ENCODE measurements around the gene L3MBTL1.

DNA sequence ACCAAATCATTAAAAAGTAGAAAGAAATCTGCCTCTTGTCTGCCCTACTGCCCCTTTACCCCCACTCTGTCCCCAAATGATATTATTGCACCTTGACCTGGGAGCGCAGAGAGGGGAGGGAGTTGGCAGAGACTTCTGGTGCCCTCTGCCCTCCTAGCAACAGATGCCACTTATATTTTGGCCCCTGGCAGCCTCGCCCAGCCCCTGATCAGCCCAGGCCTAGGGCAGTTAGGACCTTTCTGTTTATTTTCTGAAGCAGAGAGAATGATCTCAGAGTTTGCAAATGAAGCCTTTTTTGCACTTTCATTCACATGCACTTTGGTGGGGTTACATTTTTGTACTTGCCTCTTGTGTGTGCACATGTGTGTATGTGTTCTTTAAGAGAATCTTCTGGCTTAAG is 43.0 kb downstream of the L3MBTL1 start:
- TF ChIP-seq, protein P1, sequence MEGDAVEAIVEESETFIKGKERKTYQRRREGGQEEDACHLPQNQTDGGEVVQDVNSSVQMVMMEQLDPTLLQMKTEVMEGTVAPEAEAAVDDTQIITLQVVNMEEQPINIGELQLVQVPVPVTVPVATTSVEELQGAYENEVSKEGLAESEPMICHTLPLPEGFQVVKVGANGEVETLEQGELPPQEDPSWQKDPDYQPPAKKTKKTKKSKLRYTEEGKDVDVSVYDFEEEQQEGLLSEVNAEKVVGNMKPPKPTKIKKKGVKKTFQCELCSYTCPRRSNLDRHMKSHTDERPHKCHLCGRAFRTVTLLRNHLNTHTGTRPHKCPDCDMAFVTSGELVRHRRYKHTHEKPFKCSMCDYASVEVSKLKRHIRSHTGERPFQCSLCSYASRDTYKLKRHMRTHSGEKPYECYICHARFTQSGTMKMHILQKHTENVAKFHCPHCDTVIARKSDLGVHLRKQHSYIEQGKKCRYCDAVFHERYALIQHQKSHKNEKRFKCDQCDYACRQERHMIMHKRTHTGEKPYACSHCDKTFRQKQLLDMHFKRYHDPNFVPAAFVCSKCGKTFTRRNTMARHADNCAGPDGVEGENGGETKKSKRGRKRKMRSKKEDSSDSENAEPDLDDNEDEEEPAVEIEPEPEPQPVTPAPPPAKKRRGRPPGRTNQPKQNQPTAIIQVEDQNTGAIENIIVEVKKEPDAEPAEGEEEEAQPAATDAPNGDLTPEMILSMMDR (IDR thresholded peaks at IDR 0.05): no peak
- no peak for TF ChIP-seq POLR2A (IDR thresholded peaks at IDR 0.05)

Data from testis (tissue), 2 donors.